CD4-positive, alpha-beta T cell treated with Interleukin-21 for 1 hour (primary cell): ENCODE data around the gene TNFRSF19.

ENCODE experiments used
- DNase-seq: peaks from one replicate; pipeline ENCODE4 v3.0.0-alpha.2; 2020

Gene TNFRSF19

DNA sequence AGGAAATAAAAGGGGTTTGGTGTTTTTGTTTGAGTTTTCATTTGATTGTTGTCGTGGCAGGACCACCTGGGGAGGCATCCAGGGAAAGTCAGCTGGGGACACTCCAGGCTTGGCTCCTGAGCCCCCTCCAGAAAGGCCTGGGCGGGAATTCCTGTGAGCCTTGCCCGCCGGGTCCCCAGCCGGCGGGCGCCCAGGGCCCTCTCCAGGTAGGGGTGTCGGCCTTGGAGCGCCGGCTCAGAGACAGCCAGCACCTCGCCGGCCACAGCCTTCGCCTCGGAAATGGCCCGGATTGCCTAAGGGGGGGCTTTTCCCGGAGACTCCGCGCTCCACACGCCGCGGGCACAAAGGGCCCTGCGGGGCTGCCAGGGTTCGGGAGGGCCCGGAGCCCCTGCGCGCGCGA is 125.0 kb downstream of the TNFRSF19 start:
- no peak for DNase-seq

DNA sequence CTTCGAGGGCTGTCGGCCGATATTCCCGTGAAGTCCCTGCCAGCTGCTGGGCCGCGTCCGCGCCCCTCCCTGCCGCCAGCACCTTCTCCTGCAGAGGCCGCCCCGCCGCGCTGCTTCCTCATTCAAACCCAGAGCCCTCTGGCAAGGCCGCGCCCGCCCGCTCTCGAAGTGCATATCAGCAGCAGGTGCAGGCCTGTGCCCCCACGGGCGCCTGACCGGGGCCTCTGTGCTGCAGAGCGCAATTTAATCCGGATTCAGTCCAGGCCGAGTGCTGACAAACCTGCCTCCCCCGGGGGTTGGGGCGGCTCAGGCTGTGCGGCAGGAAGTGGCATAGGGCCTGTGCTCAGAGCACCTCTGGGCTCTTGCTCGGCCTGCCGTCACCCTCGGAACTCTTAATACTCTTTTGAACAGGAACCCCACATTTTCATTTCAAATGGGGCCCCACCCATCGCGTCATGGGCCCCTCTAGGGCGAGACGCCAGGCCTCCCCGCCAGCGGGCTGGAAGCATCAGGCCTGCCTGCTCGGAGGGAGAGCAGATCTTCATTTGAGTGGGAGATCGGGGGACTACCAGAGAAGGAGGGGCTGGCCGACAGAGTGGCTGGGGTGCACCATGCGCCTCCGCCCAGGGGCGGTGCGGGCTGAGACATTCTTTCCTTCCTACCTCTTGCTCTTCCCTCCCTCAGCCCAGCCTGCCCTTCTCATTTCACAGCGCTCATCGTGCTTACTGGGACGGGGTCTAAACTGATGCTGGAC is 125.7 kb downstream of the TNFRSF19 start:
- DNase-seq = peak; percentile 53

DNA sequence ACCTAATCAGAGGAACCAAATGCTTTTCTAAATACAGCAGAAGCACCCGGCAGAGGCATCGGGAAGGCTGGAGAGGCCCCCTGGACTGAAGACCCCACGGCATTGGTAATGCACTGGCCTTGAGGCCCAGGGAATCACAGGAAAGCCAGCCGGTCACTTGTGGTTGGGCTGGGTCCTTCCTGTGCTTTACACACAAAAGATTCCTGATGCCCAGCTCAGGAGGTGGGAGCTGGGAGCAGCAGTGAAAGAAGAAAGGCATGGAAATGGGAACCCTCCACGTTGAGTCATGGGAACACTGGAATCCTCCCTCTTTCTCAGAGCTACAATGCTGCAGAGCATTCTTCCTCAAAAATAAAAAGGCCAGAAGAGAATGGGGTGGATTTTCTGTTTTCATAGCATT is 126.4 kb downstream of the TNFRSF19 start:
- no peak for DNase-seq

DNA sequence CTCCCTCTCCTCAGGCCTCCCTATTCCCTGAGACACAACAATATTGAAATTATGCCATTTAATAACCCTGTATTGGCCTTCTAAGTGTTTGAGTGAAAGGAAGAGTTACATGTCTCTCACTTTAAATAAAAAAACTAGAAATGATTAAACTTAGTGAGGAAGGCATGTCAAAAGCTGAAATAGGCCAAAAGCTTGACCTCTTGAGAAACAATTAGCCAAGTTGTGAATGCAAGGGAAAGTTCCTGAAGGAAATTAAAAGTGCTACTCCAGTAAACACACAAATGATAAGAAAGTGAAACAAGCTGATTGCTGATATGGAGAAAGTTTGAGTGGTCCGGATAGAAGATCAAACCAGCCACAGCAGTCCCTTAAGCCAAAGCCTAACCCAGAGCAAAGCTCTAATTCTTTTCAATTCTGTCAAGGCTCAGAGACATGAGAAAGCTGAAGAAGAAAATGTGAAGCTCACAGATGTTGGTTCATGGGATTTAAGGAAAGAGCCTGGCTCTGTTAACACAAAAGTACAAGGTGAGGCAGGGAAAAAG is 127.6 kb downstream of the TNFRSF19 start:
- DNase-seq = no peak

DNA sequence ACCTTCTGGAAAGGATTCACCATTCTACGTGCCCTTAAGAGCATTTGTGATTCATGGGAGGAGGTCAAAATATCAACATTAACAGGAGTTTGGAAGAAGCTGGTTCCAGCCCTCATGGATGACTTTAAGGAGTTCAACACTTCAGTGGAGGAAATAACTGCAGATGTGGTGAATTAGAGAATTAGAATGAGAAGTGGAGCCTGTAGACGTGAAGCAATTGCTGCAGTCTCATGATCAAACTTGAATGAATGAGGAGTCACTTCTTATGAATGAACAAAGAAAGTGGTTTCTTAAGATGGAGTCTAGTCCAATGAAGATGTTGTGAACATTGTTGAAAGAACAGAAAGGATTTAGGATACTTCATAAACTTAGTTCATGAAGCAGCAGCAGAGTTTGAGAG is 129.1 kb downstream of the TNFRSF19 start:
- no peak for DNase-seq

GRCh38 chr13:23701186-23701585 is 131.0 kb downstream of the TNFRSF19 start:
- no peak for DNase-seq

DNA sequence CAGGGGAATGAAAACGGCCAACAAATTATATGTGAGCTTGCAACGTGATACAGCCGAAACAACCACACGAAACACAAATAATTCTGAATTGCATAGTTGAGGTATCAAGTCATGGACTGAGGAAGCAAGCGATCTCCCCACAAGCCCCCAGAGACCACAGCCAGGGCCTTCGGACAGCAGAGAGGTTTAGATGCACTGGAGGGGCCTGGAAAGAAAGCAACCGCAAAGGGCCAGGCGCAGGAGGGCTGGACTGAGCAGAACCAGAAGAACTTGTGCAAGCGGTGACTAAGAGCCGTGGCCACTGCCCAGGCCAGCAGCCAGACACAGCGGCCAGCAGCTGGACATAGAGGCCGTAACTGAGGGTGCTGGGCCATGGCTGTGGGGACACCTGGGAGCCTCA is 131.4 kb downstream of the TNFRSF19 start:
- no peak for DNase-seq

DNA sequence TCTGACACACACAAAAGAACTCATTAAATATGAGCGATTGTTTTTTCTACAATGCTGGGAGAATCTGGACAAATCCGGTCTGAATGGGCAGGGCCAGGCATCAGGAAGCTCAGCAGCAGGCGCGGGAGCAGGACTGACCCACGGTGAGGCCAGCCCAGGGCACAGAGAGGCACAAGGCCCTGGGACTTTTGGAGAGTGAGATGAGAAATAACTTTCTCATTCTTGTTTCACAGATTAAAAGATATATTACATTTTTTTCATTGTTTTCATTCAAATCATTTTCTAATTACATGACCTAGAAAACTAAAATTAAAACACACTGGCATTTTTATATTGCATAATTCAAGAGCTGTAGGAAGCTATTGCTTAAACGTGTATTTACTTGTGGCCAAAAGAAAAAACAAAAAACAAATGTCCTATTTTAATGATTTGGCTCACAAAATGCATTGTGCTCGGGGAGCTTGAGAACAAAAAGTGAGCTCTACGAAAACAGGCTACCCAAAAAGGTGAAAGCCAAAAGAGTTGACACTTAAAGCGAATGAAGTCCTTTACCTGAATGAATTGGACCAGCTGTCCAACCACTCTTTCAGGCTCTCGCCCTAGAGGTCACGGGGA is 133.1 kb downstream of the TNFRSF19 start:
- no peak for DNase-seq

DNA sequence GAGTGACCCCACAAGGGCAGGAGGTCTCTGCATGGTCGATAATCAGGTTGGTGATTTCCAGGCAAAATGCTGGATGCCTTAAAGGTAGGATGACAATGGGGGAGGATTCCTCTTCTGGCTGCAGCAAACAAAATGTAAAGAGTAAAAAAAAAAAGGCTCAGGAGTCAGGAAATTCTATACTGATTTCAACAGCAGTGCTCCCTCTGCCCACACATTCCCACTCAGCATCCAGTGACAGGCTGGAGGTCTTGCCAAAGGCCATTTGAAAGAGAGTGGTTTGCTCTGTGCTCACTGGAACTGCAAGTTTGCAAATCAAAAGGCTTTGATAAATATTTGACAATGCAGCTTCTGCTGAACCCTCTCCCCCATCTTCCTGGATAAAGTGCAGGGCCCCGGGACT is 135.4 kb downstream of the TNFRSF19 start:
- DNase-seq = no peak

DNA sequence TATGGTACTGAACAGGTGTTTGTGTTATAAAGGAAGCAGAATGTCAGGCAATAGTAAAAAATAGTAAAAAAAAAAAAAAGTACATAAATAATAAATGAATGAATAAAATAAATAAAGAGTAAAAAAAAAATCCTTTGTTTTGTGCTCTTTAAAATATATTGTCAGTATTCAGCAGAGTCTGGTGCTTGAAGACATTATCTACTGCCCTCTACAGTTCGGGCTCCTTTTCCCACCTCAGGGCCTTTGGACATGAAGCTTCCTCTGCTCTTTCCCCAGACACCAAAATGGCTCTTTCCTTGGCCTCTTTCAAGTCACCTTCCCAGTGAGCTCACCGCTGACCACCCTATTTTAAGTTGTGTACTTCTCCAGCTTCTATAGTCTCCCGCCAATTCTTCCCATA is 137.5 kb downstream of the TNFRSF19 start:
- DNase-seq = no peak

DNA sequence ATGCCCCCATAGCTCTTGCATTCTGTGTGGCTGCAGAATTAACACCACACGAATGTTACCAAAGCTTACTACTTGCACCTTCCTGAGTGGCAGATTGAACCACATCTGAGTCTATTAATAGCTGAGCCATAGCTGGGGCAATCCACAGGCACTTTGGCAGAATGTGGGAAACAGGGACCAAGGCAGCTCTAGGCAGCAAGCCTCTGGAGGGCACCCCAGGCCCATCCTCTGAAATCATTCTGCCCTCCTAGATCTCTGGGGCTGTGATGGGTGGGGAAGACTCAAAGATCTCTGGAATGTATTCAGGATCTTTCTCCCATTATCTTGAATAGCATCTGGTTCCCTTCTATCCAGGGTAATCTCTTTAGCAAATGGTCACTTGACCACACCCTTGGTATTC is 139.3 kb downstream of the TNFRSF19 start:
- no peak for DNase-seq

GRCh38 chr13:23710366-23710765 is 140.2 kb downstream of the TNFRSF19 start:
- DNase-seq = no peak

DNA sequence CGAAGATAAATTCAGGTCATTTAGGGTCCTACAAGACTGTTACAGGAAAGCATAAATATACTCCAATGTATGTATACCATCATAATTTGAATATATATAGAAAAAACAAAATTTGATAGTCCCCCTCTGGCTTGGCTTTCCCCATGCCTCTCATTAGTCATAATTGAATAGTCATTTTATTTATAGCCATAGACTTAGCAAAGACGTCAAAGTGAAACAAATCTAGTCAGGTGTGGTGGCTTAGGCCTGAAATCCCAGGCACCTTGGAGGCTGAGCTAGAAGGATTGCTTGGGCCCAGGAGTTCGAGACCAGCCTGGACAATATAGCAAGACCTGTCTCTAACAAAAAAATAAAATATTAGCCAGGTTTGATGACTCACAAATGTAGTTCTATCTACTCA is 141.1 kb downstream of the TNFRSF19 start:
- no peak for DNase-seq

GRCh38 chr13:23714672-23715071 is 144.5 kb downstream of the TNFRSF19 start:
- DNase-seq = no peak

DNA sequence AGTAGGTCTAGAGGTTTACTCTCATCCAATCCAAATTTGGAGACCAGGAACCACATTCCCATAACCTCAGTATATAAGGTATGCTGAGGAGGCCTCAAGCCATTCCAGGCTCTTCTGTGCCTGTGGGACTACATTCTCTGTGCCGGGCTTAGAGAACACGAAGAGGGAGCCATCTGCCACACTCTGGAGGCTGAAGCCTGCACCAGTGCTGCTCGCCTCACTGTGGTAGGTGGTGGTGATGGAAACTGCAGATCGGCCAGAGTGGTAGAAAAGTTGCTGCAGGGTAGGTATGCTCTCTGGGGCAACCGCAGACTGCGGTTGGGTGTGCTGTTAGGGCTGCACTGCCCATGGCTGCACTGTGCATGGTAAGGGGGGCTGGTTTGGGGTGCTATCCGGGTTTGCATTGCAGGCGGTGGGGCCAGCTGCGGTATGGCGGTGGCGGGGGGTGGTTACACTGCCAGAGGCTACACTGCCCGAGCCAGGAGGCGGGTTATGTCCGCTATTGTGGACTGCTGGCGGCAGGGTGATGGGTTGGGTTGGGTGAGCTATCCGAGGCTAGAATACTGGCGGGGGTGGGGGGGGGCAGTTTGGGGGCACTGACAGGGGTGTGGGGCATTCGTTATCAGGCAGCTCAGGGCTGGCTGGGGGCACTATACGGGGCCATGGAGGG is 145.0 kb downstream of the TNFRSF19 start:
- DNase-seq = no peak

DNA sequence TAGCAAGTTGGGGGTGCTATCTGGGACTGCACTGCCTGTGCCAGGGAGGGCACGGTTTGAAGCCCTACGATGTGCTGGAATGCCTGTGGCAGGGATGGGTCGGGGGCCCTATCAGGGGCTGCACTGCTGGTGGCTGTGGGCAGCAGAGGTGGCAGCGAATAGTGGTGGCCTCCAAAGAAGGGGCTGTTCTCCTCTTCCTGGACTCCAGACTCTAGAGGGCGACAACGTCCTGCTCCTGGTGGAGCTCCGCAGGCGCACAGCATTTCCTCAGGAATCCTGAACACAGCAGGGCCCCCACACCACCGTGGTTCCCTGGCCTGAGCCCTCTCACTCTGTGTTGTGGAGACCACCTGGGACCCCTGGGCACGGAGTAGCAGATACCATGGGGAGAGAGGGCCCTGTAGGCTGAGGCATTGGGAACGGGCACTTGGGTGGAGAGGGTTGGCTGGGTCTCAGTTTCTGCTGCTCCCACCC is 145.6 kb downstream of the TNFRSF19 start:
- no peak for DNase-seq

DNA sequence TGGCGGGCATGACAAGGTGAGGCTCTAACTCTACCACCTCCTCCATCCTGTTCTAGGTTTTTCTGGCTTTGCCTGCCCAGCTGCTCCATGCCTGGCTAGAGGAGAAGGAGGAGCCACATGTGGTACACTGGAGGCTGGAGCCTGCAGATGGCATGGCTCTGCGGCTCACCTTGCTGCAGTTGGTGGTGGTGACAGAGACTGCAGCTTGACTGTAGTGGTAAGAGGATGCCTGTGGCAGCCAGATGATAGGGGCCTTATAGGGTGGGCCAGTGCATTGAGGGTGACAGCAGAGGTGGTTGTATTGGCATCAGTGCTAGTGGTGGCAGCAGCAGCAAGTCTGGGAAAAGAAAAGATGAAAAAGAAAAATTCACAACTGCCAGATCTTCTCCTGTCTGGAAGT is 146.2 kb downstream of the TNFRSF19 start:
- no peak for DNase-seq

GRCh38 chr13:23718996-23719395 is 148.8 kb downstream of the TNFRSF19 start:
- DNase-seq = no peak

DNA sequence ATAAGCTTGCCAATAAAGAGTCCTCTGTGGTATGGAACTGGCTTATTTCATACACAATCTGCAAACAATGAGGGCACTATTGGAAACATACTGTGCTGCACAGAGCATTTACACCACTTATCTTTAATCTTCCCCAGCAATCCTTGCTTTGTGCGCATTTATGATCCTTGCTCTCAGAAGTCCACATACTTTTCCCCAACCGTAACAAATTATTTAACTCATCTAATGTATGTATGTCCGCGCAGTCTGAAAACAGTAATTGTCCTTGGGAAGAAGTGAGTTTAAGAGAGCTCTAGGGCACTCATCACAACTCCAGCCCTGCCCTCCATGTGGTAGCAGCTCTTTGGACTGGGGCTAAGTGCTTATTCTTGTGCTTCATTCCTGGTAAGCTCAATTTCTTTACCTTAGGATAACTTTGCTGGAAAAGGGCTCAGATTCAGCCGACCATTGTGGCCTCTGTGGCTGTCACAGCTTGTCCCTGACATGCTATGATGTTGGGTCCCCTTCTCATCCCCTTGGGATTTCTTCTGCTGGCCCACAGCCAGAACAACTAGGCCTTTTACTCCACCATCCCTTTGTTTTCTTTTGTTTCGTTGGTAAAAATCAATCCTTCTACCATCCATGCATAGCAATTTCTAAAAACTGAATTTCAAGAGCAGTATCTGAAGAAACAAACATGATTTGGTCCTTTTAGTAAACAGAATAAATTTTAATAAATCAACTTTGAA is 152.7 kb downstream of the TNFRSF19 start:
- DNase-seq = no peak

- no peak for DNase-seq
Observed at GRCh38 chr13:23723471-23723870, 153.3 kb downstream of the TNFRSF19 start.

DNA sequence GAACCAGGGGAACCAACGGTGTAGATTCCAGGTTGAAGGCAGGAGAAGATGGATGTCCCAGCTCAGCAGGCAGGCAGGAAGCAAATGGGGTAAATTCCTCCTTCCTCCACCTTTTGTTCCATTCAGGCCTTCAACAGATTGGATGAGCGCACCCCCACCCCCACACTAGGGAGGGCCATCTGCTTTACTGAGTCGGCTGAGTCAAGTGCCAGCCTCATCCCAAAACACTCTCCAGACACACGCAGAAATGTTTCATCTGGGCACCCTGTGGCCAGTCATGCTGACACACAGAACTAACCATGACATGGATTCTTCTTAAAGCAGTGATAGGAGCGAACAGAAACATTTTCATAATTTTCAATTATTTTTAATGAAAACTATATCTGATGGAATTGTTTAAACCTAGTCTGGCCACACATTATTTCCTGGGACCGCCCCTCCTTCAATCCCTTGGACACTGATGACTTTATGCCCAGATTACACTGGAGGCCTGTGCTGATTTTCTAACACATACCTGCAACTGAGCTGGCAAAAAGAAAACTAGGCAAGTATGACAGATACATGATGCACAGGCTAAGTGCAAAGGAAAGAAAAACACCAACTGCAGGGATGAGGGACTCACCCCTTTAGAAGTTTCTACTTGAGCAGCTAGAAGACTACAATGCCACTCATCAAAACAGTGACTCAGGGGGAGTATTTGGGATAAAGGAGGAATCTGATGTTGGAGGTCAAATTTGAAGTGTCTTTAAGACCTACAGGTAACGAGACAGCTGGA is 154.2 kb downstream of the TNFRSF19 start:
- DNase-seq = no peak
